HEK293 (cell line): ENCODE data around the gene CCHCR1.
A peak's percentile ranks its signal among the peaks of the same experiment; 100 is the strongest.

ENCODE experiments used
- GLI2 ChIP-seq: fragments of 450-650 bp; formaldehyde crosslinking; IDR thresholded peaks from 2 replicates; pipeline ENCODE4; 2017; ENCODE audit warnings: missing biosample characterization, missing genetic modification characterization, low read depth, borderline replicate concordance
- SALL2 ChIP-seq: fragments of 450-650 bp; formaldehyde crosslinking; IDR thresholded peaks from 2 replicates; pipeline ENCODE4 v1.5.0; 2017; ENCODE audit warnings: missing biosample characterization, mild to moderate bottlenecking, missing genetic modification characterization, borderline replicate concordance
- SP2 ChIP-seq: fragments of 450-650 bp; formaldehyde crosslinking; IDR thresholded peaks from 2 replicates; pipeline ENCODE4 v1.5.1; 2016; ENCODE audit warnings: missing biosample characterization, missing genetic modification characterization
- TRIM28 ChIP-seq: IDR thresholded peaks from 2 replicates; pipeline ENCODE4 v1.6.1; 2011; ENCODE audit warnings: low read length, control low read depth, borderline replicate concordance
- WT1 ChIP-seq: fragments of 450-650 bp; formaldehyde crosslinking; IDR thresholded peaks from 2 replicates; pipeline ENCODE4 v1.5.1; 2016; ENCODE audit warnings: missing biosample characterization, missing genetic modification characterization
- ZBTB17 ChIP-seq: fragments of 450-650 bp; formaldehyde crosslinking; IDR thresholded peaks from 2 replicates; pipeline ENCODE4 v1.5.1; 2016; ENCODE audit warnings: missing biosample characterization, missing genetic modification characterization
- ZFP69B ChIP-seq: fragments of 450-650 bp; formaldehyde crosslinking; IDR thresholded peaks from 2 replicates; pipeline ENCODE4 v1.5.1; 2016; ENCODE audit warnings: missing biosample characterization, missing genetic modification characterization
- ZNF19 ChIP-seq: fragments of 450-650 bp; formaldehyde crosslinking; IDR thresholded peaks from 2 replicates; pipeline ENCODE4; 2016; ENCODE audit warnings: missing biosample characterization, missing genetic modification characterization, low read depth
- ZNF202 ChIP-seq: fragments of 450-650 bp; formaldehyde crosslinking; IDR thresholded peaks from 2 replicates; pipeline ENCODE4 v1.5.1; 2016; ENCODE audit warnings: missing biosample characterization, missing genetic modification characterization, borderline replicate concordance
- ZNF223 ChIP-seq: fragments of 450-650 bp; formaldehyde crosslinking; IDR thresholded peaks from 2 replicates; pipeline ENCODE4 v1.5.1; 2016; ENCODE audit warnings: missing biosample characterization, missing genetic modification characterization
- ZNF366 ChIP-seq: fragments of 450-650 bp; formaldehyde crosslinking; conservative IDR thresholded peaks from 2 replicates; pipeline ENCODE4 v1.5.1; 2016; ENCODE audit warnings: missing biosample characterization, missing genetic modification characterization
- ZNF423 ChIP-seq: fragments of 450-650 bp; formaldehyde crosslinking; IDR thresholded peaks from 2 replicates; pipeline ENCODE4 v1.5.1; 2016; ENCODE audit warnings: missing biosample characterization, missing genetic modification characterization
- ZNF510 ChIP-seq: fragments of 450-650 bp; formaldehyde crosslinking; IDR thresholded peaks from 2 replicates; pipeline ENCODE4 v1.5.1; 2018; ENCODE audit warnings: mild to moderate bottlenecking, missing genetic modification characterization, missing biosample characterization; ENCODE audit not compliant: insufficient replicate concordance
- ZNF521 ChIP-seq: fragments of 450-650 bp; formaldehyde crosslinking; IDR thresholded peaks from 2 replicates; pipeline ENCODE4 v1.5.1; 2017; ENCODE audit warnings: missing biosample characterization, mild to moderate bottlenecking, missing genetic modification characterization
- ZNF548 ChIP-seq: fragments of 450-650 bp; formaldehyde crosslinking; IDR thresholded peaks from 2 replicates; pipeline ENCODE4 v1.5.1; 2016; ENCODE audit warnings: missing biosample characterization, missing genetic modification characterization
- ZNF549 ChIP-seq: fragments of 450-650 bp; IDR thresholded peaks from 2 replicates; pipeline ENCODE4 v1.5.1; 2018; ENCODE audit warnings: missing biosample characterization, missing genetic modification characterization, mild to moderate bottlenecking, inconsistent platforms, moderate library complexity
- ZNF558 ChIP-seq: fragments of 450-650 bp; formaldehyde crosslinking; IDR thresholded peaks from 2 replicates; pipeline ENCODE4 v1.5.1; 2016; ENCODE audit warnings: missing biosample characterization, missing genetic modification characterization
- ZNF561 ChIP-seq: fragments of 450-650 bp; IDR thresholded peaks from 2 replicates; pipeline ENCODE4 v1.5.1; 2018; ENCODE audit warnings: missing biosample characterization, missing genetic modification characterization, borderline replicate concordance
- ZNF610 ChIP-seq: fragments of 450-650 bp; formaldehyde crosslinking; IDR thresholded peaks from 2 replicates; pipeline ENCODE4 v1.5.1; 2016; ENCODE audit warnings: missing biosample characterization, missing genetic modification characterization, borderline replicate concordance
- ZNF626 ChIP-seq: fragments of 450-650 bp; sonication (Bioruptor Pico); formaldehyde crosslinking; IDR thresholded peaks from 2 replicates; pipeline ENCODE4 v1.5.1; 2018; ENCODE audit warnings: missing biosample characterization, missing genetic modification characterization, inconsistent platforms
- ZNF837 ChIP-seq: fragments of 450-650 bp; formaldehyde crosslinking; IDR thresholded peaks from 2 replicates; pipeline ENCODE4 v1.5.1; 2016; ENCODE audit warnings: missing biosample characterization, missing genetic modification characterization
- TF ChIP-seq, protein P1 (sequence below): fragments of 450-650 bp; formaldehyde crosslinking; conservative IDR thresholded peaks from 2 replicates; pipeline ENCODE4 v1.5.1; 2016; ENCODE audit warnings: low read depth, missing biosample characterization, missing genetic modification characterization
- TF ChIP-seq, protein P2 (sequence below): fragments of 450-650 bp; formaldehyde crosslinking; IDR thresholded peaks from 2 replicates; pipeline ENCODE4 v1.5.1; 2017; ENCODE audit warnings: missing biosample characterization, missing genetic modification characterization
- TF ChIP-seq, protein P3 (sequence below): fragments of 450-650 bp; formaldehyde crosslinking; IDR thresholded peaks from 2 replicates; pipeline ENCODE4 v1.5.1; 2016; ENCODE audit warnings: missing biosample characterization, missing genetic modification characterization
- TF ChIP-seq, protein P4 (sequence below): fragments of 450-650 bp; formaldehyde crosslinking; IDR thresholded peaks from 2 replicates; pipeline ENCODE4 v1.5.1; 2016; ENCODE audit warnings: missing biosample characterization, missing genetic modification characterization
- TF ChIP-seq, protein P5 (sequence below): fragments of 450-650 bp; formaldehyde crosslinking; IDR thresholded peaks from 2 replicates; pipeline ENCODE4 v1.5.1; 2016; ENCODE audit warnings: missing biosample characterization, missing genetic modification characterization
- TF ChIP-seq, protein P6 (sequence below): fragments of 450-650 bp; formaldehyde crosslinking; IDR thresholded peaks from 2 replicates; pipeline ENCODE4 v1.5.1; 2016; ENCODE audit warnings: missing biosample characterization, missing genetic modification characterization

Gene CCHCR1

DNA sequence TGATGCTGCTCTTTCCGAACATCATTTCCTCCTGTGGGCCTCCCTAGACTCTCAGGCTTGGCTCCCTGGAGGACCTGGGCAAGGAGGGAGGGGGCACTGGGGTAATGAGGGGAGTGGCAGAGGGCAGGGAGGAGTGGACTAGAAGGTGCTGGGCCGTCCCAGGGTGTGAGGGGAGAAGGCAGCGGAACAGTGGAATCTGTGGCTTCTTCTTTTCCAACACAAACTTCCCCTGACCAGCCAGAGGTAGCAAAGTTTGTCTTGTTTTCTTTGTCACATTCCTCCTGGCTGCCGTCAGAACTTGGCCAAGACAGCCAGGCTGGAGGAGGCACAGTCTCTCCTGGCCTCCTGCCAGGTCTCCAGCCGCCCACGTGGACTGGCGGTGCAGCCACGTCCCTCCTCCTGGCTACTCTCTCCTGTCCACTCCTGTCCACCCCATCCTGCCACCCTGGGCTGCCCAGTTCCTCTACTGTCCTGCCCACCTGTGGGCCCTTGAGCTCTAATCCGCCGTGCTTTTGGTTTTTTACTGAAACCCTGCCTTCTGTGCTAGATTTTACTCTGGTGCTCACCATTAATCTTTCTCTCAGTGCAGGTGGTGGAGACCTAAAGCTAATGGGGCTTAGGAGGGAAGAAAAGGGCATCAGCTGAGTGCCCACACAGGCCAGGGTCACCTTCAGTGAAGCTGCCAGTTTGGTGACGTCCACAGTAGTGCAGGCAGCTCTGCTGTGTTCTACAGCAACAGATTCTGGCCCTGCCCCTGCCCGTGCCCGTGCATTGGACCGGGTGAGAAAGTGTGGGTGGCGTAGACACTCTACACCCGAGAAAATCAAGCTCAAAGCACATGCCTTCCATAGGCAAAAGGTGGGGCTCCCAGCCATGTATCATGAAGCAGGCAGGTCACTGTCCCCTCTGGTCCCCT is 34.6 kb downstream of the CCHCR1 start (continued):
- TF ChIP-seq ZNF610 (no peak), ZNF837 (tag by site-specific recombination) (no peak), WT1 (tag by site-specific recombination) (no peak), ZNF548 (tag by site-specific recombination) (no peak), ZNF202 (no peak), ZNF223 (tag by site-specific recombination) (no peak), ZNF561 (no peak), SP2 (tag by site-specific recombination) (peak; percentile 4; the same call in 1 of the 2 replicates), ZNF549 (tag by site-specific recombination) (no peak), ZNF521 (tag by site-specific recombination) (no peak), ZNF558 (tag by site-specific recombination) (peak; percentile 67; the same call in 1 of the 2 replicates), ZNF626 (tag by site-specific recombination) (no peak), GLI2 (no peak), ZNF19 (tag by site-specific recombination) (no peak), TRIM28 (no peak), ZNF366 (tag by site-specific recombination) (peak; percentile 59), ZFP69B (tag by site-specific recombination) (no peak), ZNF510 (tag by site-specific recombination) (no peak), ZNF423 (no peak), ZBTB17 (tag by site-specific recombination) (peak; percentile 64), SALL2 (no peak)
- TF ChIP-seq, protein P1, sequence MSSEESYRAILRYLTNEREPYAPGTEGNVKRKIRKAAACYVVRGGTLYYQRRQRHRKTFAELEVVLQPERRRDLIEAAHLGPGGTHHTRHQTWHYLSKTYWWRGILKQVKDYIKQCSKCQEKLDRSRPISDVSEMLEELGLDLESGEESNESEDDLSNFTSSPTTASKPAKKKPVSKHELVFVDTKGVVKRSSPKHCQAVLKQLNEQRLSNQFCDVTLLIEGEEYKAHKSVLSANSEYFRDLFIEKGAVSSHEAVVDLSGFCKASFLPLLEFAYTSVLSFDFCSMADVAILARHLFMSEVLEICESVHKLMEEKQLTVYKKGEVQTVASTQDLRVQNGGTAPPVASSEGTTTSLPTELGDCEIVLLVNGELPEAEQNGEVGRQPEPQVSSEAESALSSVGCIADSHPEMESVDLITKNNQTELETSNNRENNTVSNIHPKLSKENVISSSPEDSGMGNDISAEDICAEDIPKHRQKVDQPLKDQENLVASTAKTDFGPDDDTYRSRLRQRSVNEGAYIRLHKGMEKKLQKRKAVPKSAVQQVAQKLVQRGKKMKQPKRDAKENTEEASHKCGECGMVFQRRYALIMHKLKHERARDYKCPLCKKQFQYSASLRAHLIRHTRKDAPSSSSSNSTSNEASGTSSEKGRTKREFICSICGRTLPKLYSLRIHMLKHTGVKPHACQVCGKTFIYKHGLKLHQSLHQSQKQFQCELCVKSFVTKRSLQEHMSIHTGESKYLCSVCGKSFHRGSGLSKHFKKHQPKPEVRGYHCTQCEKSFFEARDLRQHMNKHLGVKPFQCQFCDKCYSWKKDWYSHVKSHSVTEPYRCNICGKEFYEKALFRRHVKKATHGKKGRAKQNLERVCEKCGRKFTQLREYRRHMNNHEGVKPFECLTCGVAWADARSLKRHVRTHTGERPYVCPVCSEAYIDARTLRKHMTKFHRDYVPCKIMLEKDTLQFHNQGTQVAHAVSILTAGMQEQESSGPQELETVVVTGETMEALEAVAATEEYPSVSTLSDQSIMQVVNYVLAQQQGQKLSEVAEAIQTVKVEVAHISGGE (tag by site-specific recombination) = no peak
- TF ChIP-seq, protein P2, sequence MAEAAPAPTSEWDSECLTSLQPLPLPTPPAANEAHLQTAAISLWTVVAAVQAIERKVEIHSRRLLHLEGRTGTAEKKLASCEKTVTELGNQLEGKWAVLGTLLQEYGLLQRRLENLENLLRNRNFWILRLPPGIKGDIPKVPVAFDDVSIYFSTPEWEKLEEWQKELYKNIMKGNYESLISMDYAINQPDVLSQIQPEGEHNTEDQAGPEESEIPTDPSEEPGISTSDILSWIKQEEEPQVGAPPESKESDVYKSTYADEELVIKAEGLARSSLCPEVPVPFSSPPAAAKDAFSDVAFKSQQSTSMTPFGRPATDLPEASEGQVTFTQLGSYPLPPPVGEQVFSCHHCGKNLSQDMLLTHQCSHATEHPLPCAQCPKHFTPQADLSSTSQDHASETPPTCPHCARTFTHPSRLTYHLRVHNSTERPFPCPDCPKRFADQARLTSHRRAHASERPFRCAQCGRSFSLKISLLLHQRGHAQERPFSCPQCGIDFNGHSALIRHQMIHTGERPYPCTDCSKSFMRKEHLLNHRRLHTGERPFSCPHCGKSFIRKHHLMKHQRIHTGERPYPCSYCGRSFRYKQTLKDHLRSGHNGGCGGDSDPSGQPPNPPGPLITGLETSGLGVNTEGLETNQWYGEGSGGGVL = peak; percentile 32; the same call in 1 of the 2 replicates
- TF ChIP-seq, protein P3, sequence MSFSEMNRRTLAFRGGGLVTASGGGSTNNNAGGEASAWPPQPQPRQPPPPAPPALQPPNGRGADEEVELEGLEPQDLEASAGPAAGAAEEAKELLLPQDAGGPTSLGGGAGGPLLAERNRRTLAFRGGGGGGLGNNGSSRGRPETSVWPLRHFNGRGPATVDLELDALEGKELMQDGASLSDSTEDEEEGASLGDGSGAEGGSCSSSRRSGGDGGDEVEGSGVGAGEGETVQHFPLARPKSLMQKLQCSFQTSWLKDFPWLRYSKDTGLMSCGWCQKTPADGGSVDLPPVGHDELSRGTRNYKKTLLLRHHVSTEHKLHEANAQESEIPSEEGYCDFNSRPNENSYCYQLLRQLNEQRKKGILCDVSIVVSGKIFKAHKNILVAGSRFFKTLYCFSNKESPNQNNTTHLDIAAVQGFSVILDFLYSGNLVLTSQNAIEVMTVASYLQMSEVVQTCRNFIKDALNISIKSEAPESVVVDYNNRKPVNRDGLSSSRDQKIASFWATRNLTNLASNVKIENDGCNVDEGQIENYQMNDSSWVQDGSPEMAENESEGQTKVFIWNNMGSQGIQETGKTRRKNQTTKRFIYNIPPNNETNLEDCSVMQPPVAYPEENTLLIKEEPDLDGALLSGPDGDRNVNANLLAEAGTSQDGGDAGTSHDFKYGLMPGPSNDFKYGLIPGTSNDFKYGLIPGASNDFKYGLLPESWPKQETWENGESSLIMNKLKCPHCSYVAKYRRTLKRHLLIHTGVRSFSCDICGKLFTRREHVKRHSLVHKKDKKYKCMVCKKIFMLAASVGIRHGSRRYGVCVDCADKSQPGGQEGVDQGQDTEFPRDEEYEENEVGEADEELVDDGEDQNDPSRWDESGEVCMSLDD = no peak
- TF ChIP-seq, protein P4, sequence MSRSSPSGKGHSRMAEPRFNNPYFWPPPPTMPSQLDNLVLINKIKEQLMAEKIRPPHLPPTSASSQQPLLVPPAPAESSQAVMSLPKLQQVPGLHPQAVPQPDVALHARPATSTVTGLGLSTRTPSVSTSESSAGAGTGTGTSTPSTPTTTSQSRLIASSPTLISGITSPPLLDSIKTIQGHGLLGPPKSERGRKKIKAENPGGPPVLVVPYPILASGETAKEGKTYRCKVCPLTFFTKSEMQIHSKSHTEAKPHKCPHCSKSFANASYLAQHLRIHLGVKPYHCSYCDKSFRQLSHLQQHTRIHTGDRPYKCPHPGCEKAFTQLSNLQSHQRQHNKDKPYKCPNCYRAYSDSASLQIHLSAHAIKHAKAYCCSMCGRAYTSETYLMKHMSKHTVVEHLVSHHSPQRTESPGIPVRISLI = no peak
- TF ChIP-seq, protein P5, sequence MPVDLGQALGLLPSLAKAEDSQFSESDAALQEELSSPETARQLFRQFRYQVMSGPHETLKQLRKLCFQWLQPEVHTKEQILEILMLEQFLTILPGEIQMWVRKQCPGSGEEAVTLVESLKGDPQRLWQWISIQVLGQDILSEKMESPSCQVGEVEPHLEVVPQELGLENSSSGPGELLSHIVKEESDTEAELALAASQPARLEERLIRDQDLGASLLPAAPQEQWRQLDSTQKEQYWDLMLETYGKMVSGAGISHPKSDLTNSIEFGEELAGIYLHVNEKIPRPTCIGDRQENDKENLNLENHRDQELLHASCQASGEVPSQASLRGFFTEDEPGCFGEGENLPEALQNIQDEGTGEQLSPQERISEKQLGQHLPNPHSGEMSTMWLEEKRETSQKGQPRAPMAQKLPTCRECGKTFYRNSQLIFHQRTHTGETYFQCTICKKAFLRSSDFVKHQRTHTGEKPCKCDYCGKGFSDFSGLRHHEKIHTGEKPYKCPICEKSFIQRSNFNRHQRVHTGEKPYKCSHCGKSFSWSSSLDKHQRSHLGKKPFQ (tag by site-specific recombination) = no peak
- TF ChIP-seq, protein P6, sequence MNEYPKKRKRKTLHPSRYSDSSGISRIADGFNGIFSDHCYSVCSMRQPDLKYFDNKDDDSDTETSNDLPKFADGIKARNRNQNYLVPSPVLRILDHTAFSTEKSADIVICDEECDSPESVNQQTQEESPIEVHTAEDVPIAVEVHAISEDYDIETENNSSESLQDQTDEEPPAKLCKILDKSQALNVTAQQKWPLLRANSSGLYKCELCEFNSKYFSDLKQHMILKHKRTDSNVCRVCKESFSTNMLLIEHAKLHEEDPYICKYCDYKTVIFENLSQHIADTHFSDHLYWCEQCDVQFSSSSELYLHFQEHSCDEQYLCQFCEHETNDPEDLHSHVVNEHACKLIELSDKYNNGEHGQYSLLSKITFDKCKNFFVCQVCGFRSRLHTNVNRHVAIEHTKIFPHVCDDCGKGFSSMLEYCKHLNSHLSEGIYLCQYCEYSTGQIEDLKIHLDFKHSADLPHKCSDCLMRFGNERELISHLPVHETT (tag by site-specific recombination) = no peak; the same call in 1 of the 2 replicates
